Measurements from ENCODE around the gene XPC.

The XPC gene

GRCh38 chr3:14174483-14174882 is 3.9 kb downstream of the XPC start:
- Histone ChIP-seq H3K36me3 (ENCODE audit: low read depth) (peaks cover 37% of the 10 kb centered on the region), H3K9me3 (ENCODE audit: severe bottlenecking) (no peaks in the 10 kb centered on the region), H3K4me3 (ENCODE audit: severe bottlenecking) (no peak overlapping the region), H3K27me3 (ENCODE audit: insufficient read depth, poor library complexity, severe bottlenecking) (no peaks in the 10 kb centered on the region), H3K4me1 (ENCODE audit: insufficient read depth, poor library complexity, severe bottlenecking) (peaks cover 31% of the 10 kb centered on the region), H3K27ac (ENCODE audit: poor library complexity, severe bottlenecking) (no peak overlapping the region)
- no peak for DNase-seq (ENCODE audit: low spot score)
- no peak for ATAC-seq (ENCODE audit: low read depth)
- no peak for TF ChIP-seq CTCF (IDR thresholded peaks at IDR 0.05; ENCODE audit: poor library complexity, severe bottlenecking)

- Histone ChIP-seq H3K36me3 (ENCODE audit: low read depth) (peaks cover 57% of the 10 kb centered on the region), H3K4me1 (ENCODE audit: insufficient read depth, poor library complexity, severe bottlenecking) (peaks cover 33% of the 10 kb centered on the region), H3K4me3 (ENCODE audit: severe bottlenecking) (no peak overlapping the region), H3K9me3 (ENCODE audit: severe bottlenecking) (no peaks in the 10 kb centered on the region), H3K27ac (ENCODE audit: poor library complexity, severe bottlenecking) (no peak overlapping the region), H3K27me3 (ENCODE audit: insufficient read depth, poor library complexity, severe bottlenecking) (no peaks in the 10 kb centered on the region)
- DNase-seq (ENCODE audit: low spot score) = no peak
- no peak for TF ChIP-seq CTCF (IDR thresholded peaks at IDR 0.05; ENCODE audit: poor library complexity, severe bottlenecking)
- no peak for ATAC-seq (ENCODE audit: low read depth)
Measured at GRCh38 chr3:14172496-14172895, 5.9 kb downstream of the XPC start.

DNA sequence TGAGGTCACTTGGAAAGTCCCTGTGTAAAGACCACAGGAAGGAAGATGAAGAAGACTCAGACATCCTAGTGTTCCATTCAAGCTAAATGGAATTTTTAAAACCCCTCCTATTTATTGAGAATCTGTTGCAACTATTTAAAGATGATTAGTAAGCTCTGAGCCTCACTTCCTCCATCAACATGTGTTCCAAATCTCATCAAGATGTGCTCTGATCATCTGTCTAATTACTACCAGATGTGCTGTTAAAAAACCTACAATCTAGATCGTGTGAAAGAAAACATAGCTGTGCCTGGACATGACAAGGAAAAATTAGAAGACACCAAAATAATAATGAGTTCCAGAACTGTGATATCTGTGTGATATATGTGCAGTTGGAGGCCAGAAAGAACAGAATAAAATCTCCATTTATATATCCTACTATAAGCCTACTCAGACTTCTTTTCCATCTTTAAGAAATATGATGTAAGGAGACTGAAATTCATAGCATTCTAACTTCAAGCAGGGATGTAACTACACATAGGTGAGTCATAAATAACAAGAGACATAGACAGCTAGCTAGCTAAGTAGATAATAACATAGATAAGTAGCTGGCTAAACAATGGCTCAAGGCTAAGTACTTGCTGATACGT is 7.8 kb downstream of the XPC start:
- DNase-seq (ENCODE audit: low spot score) (no peak), ATAC-seq (ENCODE audit: low read depth) (peak; percentile 91)
- peaks cover 72% of the 10 kb centered on the region for H3K36me3 ChIP-seq (ENCODE audit: low read depth)
- H3K4me3 ChIP-seq (ENCODE audit: severe bottlenecking) = no peak overlapping the region
- no peak for TF ChIP-seq CTCF (IDR thresholded peaks at IDR 0.05; ENCODE audit: poor library complexity, severe bottlenecking)
- H3K4me1 ChIP-seq (ENCODE audit: insufficient read depth, poor library complexity, severe bottlenecking) = peaks cover 32% of the 10 kb centered on the region
- no peaks in the 10 kb centered on the region for H3K9me3 ChIP-seq (ENCODE audit: severe bottlenecking)
- H3K27ac ChIP-seq (ENCODE audit: poor library complexity, severe bottlenecking) = peak overlapping the region; percentile 63
- no peaks in the 10 kb centered on the region for H3K27me3 ChIP-seq (ENCODE audit: insufficient read depth, poor library complexity, severe bottlenecking)

GRCh38 chr3:14169871-14170270 is 8.5 kb downstream of the XPC start:
- no peaks in the 10 kb centered on the region for H3K9me3 ChIP-seq (ENCODE audit: severe bottlenecking)

More at GRCh38 chr3:14169871-14170270, 8.5 kb downstream of the XPC start:
- TF ChIP-seq CTCF (IDR thresholded peaks at IDR 0.05; ENCODE audit: poor library complexity, severe bottlenecking) = no peak
- 0 out of 3 replicates have a peak, but pooled peaks have one; percentile 25 for ATAC-seq (ENCODE audit: low read depth)
- Histone ChIP-seq H3K4me3 (ENCODE audit: severe bottlenecking) (no peak overlapping the region), H3K4me1 (ENCODE audit: insufficient read depth, poor library complexity, severe bottlenecking) (peaks cover 32% of the 10 kb centered on the region), H3K36me3 (ENCODE audit: low read depth) (peaks cover 80% of the 10 kb centered on the region), H3K27ac (ENCODE audit: poor library complexity, severe bottlenecking) (peak overlapping the region; percentile 63), H3K27me3 (ENCODE audit: insufficient read depth, poor library complexity, severe bottlenecking) (no peaks in the 10 kb centered on the region)
- DNase-seq (ENCODE audit: low spot score) = no peak
